Fibroblast of the aortic adventitia (primary cell): Measurements from ENCODE around the gene CYBRD1. TPM values are rescaled to one million over a fixed set of nuclear protein-coding genes. Genes with fewer than 3 reads are reported as not detected.
"Not testable (repeated sequence)": the region's sequence is repeated elsewhere in the genome, so short reads cannot be mapped to it uniquely, and the experiment has no call there.

Source experiments
- DNase-seq: peaks from one replicate; pipeline ENCODE4 v3.0.0-alpha.2; 2010; ENCODE audit warnings: low read depth
- H3K4me3 ChIP-seq: 2 replicates; pipeline ENCODE4 v1.5.1; 2011; ENCODE audit warnings: low read depth, mild to moderate bottlenecking, control low read depth, low read length, moderate library complexity
- total RNA-seq: library from RNA; depleted of rRNA; stranded (reverse); fragments of >200 nt; gene quantifications from 2 replicates; pipeline ENCODE4 v1.2.3, GENCODE V29; 2012; ENCODE audit warnings: low replicate concordance
- TF ChIP-seq, protein P1 (sequence below): IDR thresholded peaks from 2 replicates; pipeline ENCODE4 v1.5.1; 2011; ENCODE audit warnings: mild to moderate bottlenecking, low read length, control low read depth, inconsistent platforms; ENCODE audit not compliant: insufficient read depth

Gene CYBRD1
- total RNA-seq, 1 donor, result 741 TPM

DNA sequence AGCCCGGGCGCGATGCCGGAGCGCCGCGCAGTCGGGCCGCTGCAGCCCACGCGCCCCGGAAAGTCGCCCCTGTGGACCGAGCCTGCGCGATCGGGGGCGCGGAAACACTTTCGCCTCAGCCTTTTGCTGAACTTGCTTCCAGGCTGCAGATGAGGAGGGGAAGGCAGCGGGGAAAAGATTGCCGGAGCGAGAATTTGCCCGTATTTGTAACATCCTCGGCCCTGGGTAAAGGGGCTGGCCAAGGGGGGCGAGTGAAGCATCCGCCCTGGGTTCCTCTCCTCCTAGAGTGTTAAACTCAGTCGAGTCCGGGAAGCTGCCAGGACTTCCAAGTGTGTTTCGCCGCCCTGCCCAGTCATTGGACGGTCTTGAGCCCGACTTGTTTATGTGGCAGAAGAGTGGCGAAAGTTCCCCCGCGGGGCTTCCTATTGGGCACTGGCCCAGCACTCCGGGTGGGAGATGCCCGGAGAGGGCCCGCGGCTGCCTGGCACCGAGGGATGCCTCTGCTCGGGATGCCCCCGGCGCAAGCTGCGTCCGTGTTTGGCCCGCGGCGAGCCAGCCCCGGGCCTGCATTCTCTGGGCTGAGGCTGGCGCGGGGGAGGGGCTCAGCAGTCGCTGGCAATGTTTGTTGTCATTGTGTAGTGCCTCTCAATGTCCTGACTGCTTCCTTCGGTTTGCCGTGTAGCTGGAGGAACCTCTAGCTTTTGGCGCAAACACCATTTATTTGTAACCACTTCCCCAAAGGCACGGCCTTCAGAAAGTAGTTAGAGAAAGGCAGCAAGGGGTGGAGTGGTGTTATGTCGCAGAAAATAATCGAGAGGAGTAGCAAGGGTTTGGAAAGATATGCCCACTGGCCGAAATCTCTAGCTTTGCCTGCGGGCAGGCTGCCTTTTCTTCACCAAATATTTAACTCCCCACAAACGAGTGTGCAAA, 1.1 kb downstream of the CYBRD1 start:
- TF ChIP-seq, protein P1, sequence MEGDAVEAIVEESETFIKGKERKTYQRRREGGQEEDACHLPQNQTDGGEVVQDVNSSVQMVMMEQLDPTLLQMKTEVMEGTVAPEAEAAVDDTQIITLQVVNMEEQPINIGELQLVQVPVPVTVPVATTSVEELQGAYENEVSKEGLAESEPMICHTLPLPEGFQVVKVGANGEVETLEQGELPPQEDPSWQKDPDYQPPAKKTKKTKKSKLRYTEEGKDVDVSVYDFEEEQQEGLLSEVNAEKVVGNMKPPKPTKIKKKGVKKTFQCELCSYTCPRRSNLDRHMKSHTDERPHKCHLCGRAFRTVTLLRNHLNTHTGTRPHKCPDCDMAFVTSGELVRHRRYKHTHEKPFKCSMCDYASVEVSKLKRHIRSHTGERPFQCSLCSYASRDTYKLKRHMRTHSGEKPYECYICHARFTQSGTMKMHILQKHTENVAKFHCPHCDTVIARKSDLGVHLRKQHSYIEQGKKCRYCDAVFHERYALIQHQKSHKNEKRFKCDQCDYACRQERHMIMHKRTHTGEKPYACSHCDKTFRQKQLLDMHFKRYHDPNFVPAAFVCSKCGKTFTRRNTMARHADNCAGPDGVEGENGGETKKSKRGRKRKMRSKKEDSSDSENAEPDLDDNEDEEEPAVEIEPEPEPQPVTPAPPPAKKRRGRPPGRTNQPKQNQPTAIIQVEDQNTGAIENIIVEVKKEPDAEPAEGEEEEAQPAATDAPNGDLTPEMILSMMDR, result no peak
- H3K4me3 ChIP-seq, result peak overlapping the region; percentile 95
- peak; percentile 79 for DNase-seq

DNA sequence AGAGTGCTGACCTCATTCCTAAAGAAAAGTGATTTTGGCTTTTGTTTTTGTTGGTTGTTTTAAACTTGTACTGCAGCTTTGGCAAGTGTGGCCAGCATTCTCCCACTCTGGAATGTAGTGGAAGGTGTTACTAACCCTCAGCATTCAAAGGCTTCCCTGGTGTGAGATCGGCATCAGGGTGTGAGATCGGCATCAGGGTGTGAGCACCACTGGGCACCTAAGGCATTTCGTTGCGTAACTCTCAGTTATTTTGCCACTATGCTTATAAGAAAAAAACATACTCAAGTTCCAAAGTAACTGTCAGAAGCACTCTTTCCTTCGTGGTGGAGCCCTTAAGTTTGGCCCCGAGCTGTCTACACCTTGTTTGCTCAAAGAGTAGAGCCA, 1.7 kb downstream of the CYBRD1 start:
- peak; percentile 73 for DNase-seq
- H3K4me3 ChIP-seq, result peak overlapping the region; percentile 95
- TF ChIP-seq, protein P1, result no peak

DNA sequence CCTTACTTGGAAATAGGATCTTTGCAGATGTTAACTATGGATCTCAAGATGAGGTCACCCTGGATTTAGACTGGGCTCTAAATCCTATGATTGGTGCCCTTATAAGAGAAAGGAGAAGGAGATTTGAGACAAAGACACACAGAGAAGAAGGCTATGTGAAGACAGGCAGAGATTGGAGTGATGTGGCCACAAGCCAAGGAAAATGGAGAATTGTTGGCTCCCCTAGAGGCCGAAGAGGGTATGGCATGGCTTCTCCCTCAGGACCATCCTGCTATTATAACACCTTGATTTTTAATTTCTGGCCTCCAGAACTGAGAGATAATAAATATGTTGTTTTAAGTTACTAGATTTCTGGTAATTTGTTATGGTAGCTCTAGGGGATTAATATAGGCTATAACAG, 7.6 kb downstream of the CYBRD1 start:
- no peak for DNase-seq
- H3K4me3 ChIP-seq, result no peak overlapping the region
- TF ChIP-seq, protein P1, result peak; percentile 79

DNA sequence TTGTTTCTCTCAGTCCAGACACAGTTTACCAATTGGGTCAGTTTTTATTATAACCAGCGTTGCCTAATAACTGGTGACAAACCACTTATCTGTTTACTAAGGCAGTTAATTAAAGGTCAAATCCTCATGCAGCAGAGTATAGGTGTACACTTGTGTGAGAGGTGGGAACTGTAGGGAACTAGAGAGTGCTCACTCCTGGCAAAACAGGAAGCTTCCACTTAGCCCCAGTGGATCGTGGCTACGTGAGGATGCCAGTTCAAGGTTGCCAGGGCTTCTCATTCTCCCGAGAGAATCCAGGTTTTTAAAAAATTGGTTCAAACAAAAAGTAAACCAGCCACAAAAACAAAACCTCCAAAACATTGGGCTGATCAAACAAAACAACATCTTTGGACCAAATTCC, 8.1 kb downstream of the CYBRD1 start:
- TF ChIP-seq, protein P1, result no peak
- DNase-seq, result no peak
- peak overlapping the region; percentile 22 for H3K4me3 ChIP-seq

DNA sequence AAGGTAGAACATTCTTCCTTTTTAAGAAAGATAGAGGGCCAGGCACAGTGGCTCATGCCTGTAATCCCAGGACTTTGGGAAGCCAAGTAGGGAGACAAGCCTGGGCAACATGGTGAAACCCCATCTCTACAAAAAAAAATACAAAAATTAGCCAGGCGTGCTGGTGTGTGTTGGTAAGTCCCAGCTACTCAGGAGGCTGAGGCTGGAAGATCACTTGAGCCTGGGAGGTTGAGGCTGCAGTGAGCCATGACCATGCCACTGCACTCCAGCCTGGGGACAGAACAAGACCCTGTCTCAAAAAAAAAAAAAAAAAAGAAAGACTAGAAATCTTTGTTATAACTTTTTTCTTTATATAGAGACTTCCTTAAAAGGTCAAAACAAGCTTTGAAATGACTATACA, 8.6 kb downstream of the CYBRD1 start:
- DNase-seq, result not testable (repeated sequence)
- peak overlapping the region; percentile 22 for H3K4me3 ChIP-seq

DNA sequence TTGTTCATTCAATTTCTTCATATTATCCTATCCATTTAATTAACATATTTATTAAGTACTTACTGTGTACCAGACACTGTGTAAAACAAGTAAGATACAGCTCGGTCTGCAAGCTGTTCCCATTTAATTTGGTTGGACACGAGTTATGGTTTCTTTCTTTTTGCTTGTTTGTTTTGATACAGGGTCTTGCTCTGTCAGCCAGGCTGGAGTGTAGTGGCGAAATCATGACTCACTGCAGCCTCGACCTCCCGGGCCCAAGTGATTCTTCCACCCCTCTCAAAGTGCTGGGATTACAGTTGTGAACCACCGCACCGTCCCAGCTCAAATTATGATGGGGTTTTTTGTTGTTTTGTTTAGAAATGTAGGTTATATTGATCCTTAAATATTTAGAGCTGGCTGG, 9.0 kb downstream of the CYBRD1 start:
- peak overlapping the region; percentile 32 for H3K4me3 ChIP-seq
- DNase-seq, result peak; percentile 88
- TF ChIP-seq, protein P1, result no peak

DNA sequence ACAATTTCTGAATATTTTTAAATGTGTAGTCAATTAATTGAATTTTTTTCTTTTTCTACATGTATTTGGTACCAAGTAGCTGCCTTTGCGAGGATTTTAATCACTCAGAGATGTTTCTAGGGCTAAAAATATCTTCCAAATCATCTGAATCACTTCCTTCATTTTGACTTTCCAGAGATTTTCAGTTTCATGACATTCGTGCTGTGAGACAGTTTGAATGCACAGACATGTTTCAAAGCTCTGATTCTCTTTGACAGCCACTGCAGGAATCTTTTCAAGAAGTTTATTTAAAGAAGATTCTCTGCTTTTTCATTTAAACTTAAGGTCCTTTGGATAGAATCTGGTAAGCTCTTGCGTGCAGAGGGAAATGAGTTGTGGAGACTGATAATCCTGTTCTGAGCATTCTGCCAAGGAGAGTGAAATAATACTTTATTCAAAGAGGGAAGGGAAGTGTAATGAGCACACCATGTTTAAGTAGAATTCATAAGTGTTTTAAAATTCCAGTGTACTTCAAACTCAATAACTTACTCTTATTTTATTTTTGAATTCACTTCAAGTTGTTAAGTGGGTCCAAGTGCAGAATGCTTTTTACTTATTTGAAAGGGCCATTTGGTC, 9.7 kb downstream of the CYBRD1 start:
- H3K4me3 ChIP-seq, result peak overlapping the region; percentile 5
- TF ChIP-seq, protein P1, result no peak
- peak; percentile 58 for DNase-seq
